ENCODE results near the gene ASB16. TPM values are rescaled to one million over a fixed set of nuclear protein-coding genes. Genes with fewer than 3 reads are reported as not detected.

ASB16 gene
- total and polyA plus RNA-seq, 4 donors = 0.02 to 0.37 (median 0.08) TPM; not detected in 1

- Histone ChIP-seq H3K27me3 (ENCODE audit: control insufficient read depth in 4 of 4, insufficient read depth in 4 of 4, low read length in 3 of 4) (no peaks in the 10 kb centered on the region), H3K27ac (ENCODE audit: low read depth in 1 of 2, low read length in 2 of 2) (no peak overlapping the region), H3K36me3 (ENCODE audit: control insufficient read depth in 4 of 4, insufficient read depth in 3 of 4, low read depth in 1 of 4, low read length in 3 of 4) (peaks cover 9 to 49% (median 34%) of the 10 kb centered on the region in 4 donors), H3K9me3 (ENCODE audit: control insufficient read depth in 4 of 4, low read length in 3 of 4) (no peaks in the 10 kb centered on the region), H3K4me3 (ENCODE audit: low read depth in 1 of 3, low read length in 3 of 3) (no peak overlapping the region), H3K9ac (ENCODE audit: low read depth in 1 of 2, low read length in 2 of 2) (no peak overlapping the region), H3K4me1 (ENCODE audit: control insufficient read depth in 4 of 4, insufficient read depth in 4 of 4, low read length in 3 of 4) (peaks cover 0 to 7% (median 6%) of the 10 kb centered on the region in 4 donors)
- no peak for TF ChIP-seq CTCF (IDR thresholded peaks at IDR 0.05; ENCODE audit: low read depth, low read length, missing input control)
- no peak for TF ChIP-seq TAF1 (conservative IDR thresholded peaks at IDR 0.05)
- no peak for TF ChIP-seq RXRA (IDR thresholded peaks at IDR 0.05)
- TF ChIP-seq GABPA (IDR thresholded peaks at IDR 0.05 in 1 of 2, conservative IDR thresholded peaks at IDR 0.05 in 1 of 2) = no peak
- no peak for TF ChIP-seq HNF4G (IDR thresholded peaks at IDR 0.05)
- TF ChIP-seq ATF3 (IDR thresholded peaks at IDR 0.05) = no peak
- no peak for TF ChIP-seq RAD21 (IDR thresholded peaks at IDR 0.05)
- no peak for TF ChIP-seq JUND (IDR thresholded peaks at IDR 0.05)
- no peak for DNase-seq (ENCODE audit: low spot score)
- WGBS = 92% methylated on average over 14 of the region's 14 CpGs
Measured at GRCh38 chr17:44193326-44194084, 23.0 kb downstream of the ASB16 start.

- Histone ChIP-seq H3K9ac (ENCODE audit: low read depth in 1 of 2, low read length in 2 of 2) (no peak overlapping the region), H3K36me3 (ENCODE audit: control insufficient read depth in 4 of 4, insufficient read depth in 3 of 4, low read depth in 1 of 4, low read length in 3 of 4) (peaks cover 9 to 35% (median 28%) of the 10 kb centered on the region in 4 donors), H3K4me3 (ENCODE audit: low read depth in 1 of 3, low read length in 3 of 3) (no peak overlapping the region), H3K27me3 (ENCODE audit: control insufficient read depth in 4 of 4, insufficient read depth in 4 of 4, low read length in 3 of 4) (no peaks in the 10 kb centered on the region), H3K9me3 (ENCODE audit: control insufficient read depth in 4 of 4, low read length in 3 of 4) (no peaks in the 10 kb centered on the region), H3K27ac (ENCODE audit: low read depth in 1 of 2, low read length in 2 of 2) (no peak overlapping the region), H3K4me1 (ENCODE audit: control insufficient read depth in 4 of 4, insufficient read depth in 4 of 4, low read length in 3 of 4) (peaks cover 6 to 14% (median 10%) of the 10 kb centered on the region in 4 donors)
- TF ChIP-seq CTCF (IDR thresholded peaks at IDR 0.05; ENCODE audit: low read depth, low read length, missing input control) (no peak), HNF4A (conservative IDR thresholded peaks at IDR 0.05) (no peak), FOXA1 (IDR thresholded peaks at IDR 0.05) (no peak), FOXA2 (IDR thresholded peaks at IDR 0.05) (no peak), TAF1 (conservative IDR thresholded peaks at IDR 0.05) (no peak), JUND (IDR thresholded peaks at IDR 0.05) (no peak), ZBTB33 (IDR thresholded peaks at IDR 0.05) (no peak), GABPA (IDR thresholded peaks at IDR 0.05 in 1 of 2, conservative IDR thresholded peaks at IDR 0.05 in 1 of 2) (no peak), SP1 (IDR thresholded peaks at IDR 0.05) (no peak), NR2F2 (IDR thresholded peaks at IDR 0.05) (no peak), MAX (IDR thresholded peaks at IDR 0.05) (no peak), HNF4G (IDR thresholded peaks at IDR 0.05) (no peak), EGR1 (IDR thresholded peaks at IDR 0.05; ENCODE audit: low read depth in 2 of 2) (no peak), ATF3 (IDR thresholded peaks at IDR 0.05) (no peak), YY1 (IDR thresholded peaks at IDR 0.05) (no peak), RXRA (IDR thresholded peaks at IDR 0.05) (no peak), RAD21 (IDR thresholded peaks at IDR 0.05) (no peak), REST (IDR thresholded peaks at IDR 0.05) (no peak)
- WGBS = 95% methylated on average over 15 of the region's 15 CpGs
- DNase-seq (ENCODE audit: low spot score) = no peak
Measured at GRCh38 chr17:44197107-44197506, 26.6 kb downstream of the ASB16 start.

Measured in liver (tissue), 9 donors.